CD14-positive monocyte (primary cell): ENCODE data around the gene CHD6. TPM values are rescaled to one million over a fixed set of nuclear protein-coding genes. Genes with fewer than 3 reads are reported as not detected.

Experiments
- DNase-seq, 3 donors: peaks; one replicate each; pipeline ENCODE4 v3.0.0-alpha.2; 2011 to 2022
- H2AFZ ChIP-seq: 2 replicates; pipeline ENCODE4 v1.6.0; 2012; ENCODE audit warnings: mild to moderate bottlenecking, low read depth, low read length, inconsistent platforms; ENCODE audit not compliant: insufficient read depth, poor library complexity, severe bottlenecking
- H3K27ac ChIP-seq, 2 donors: 1 replicate in 1 of 2; 2 replicates in 1 of 2; pipeline ENCODE4 v1.5.1; 2012 to 2013; ENCODE audit warnings: low read length in 2 of 2, control low read depth in 1 of 2, inconsistent platforms in 1 of 2, low read depth in 1 of 2, mild to moderate bottlenecking in 1 of 2
- H3K27me3 ChIP-seq, 2 donors: one replicate each; pipeline versions ENCODE4 v1.6.0 to v1.6.1; 2011 to 2013; ENCODE audit warnings: low read length in 2 of 2; ENCODE audit not compliant: control insufficient read depth in 2 of 2, insufficient read depth in 2 of 2
- H3K36me3 ChIP-seq, 2 donors: replicated peaks in 1 of 2; 1 replicate in 1 of 2; 2 replicates in 1 of 2; pipeline versions ENCODE4 v1.5.1 to v1.6.1; 2012 to 2013; ENCODE audit warnings: low read length in 2 of 2, control low read depth in 1 of 2, inconsistent platforms in 1 of 2, mild to moderate bottlenecking in 1 of 2; ENCODE audit not compliant: insufficient read depth in 2 of 2, control insufficient read depth in 1 of 2
- H3K4me1 ChIP-seq, 2 donors: 1 replicate in 1 of 2; 2 replicates in 1 of 2; pipeline versions ENCODE4 v1.5.1 to v1.6.1; 2012 to 2013; ENCODE audit warnings: low read length in 2 of 2, control low read depth in 1 of 2, inconsistent platforms in 1 of 2, mild to moderate bottlenecking in 1 of 2, moderate library complexity in 1 of 2; ENCODE audit not compliant: insufficient read depth in 2 of 2, control insufficient read depth in 1 of 2
- H3K4me2 ChIP-seq: replicated peaks from 2 replicates; pipeline ENCODE3; 2012; ENCODE audit warnings: low read length, moderate library complexity, mild to moderate bottlenecking; ENCODE audit not compliant: poor library complexity, severe bottlenecking; ENCODE audit errors: extremely low read depth
- H3K4me3 ChIP-seq, 3 experiments: fragments of 200-600 bp in 1 of 3; sonication (generic) in 1 of 3; replicated peaks in 1 of 3; 1 replicate in 2 of 3; 2 replicates in 1 of 3; pipeline ENCODE4 v1.5.1; 2011 to 2013; ENCODE audit warnings: low read length in 3 of 3, mild to moderate bottlenecking in 3 of 3, control low read depth in 2 of 3, low read depth in 2 of 3, inconsistent platforms in 1 of 3, moderate library complexity in 1 of 3
- H3K79me2 ChIP-seq: 2 replicates; pipeline ENCODE4 v1.6.0; 2012; ENCODE audit warnings: mild to moderate bottlenecking, control low read depth, inconsistent platforms, low read length, moderate library complexity; ENCODE audit not compliant: insufficient read depth
- H3K9ac ChIP-seq: 2 replicates; pipeline ENCODE4 v1.6.0; 2017; ENCODE audit warnings: low read length, mild to moderate bottlenecking; ENCODE audit not compliant: insufficient read depth, poor library complexity, severe bottlenecking
- H3K9me3 ChIP-seq, 2 donors: replicated peaks in 1 of 2; 1 replicate in 1 of 2; 2 replicates in 1 of 2; pipeline versions ENCODE4 v1.5.1 to v1.6.1; 2012 to 2013; ENCODE audit warnings: low read length in 2 of 2, control low read depth in 1 of 2; ENCODE audit not compliant: control insufficient read depth in 1 of 2, insufficient read depth in 1 of 2
- H4K20me1 ChIP-seq: 2 replicates; pipeline ENCODE4 v1.6.0; 2012; ENCODE audit warnings: mild to moderate bottlenecking, low read length, control low read depth, moderate library complexity; ENCODE audit not compliant: insufficient read depth
- H3K27ac Mint-ChIP-seq, 7 donors: one replicate each; pipeline ENCODE4 v1.8.0; 2020; ENCODE audit warnings: mild to moderate bottlenecking in 7 of 7, mixed read lengths in 7 of 7, moderate library complexity in 6 of 7, inconsistent platforms in 2 of 7
- H3K27me3 Mint-ChIP-seq, 3 donors: one replicate each; pipeline ENCODE4 v1.8.0; 2021 to 2022; ENCODE audit warnings: low read depth in 3 of 3, mild to moderate bottlenecking in 3 of 3, mixed read lengths in 3 of 3, moderate library complexity in 3 of 3, inconsistent platforms in 1 of 3
- H3K36me3 Mint-ChIP-seq, 2 donors: one replicate each; pipeline ENCODE4 v1.8.0; 2020; ENCODE audit warnings: mixed read lengths in 2 of 2, inconsistent platforms in 1 of 2, mild to moderate bottlenecking in 1 of 2
- H3K4me1 Mint-ChIP-seq: one replicate; pipeline ENCODE4 v1.8.0; 2020; ENCODE audit warnings: mild to moderate bottlenecking, mixed read lengths
- H3K4me3 Mint-ChIP-seq, 2 donors: one replicate each; pipeline ENCODE4 v1.8.0; 2020; ENCODE audit warnings: mild to moderate bottlenecking in 2 of 2, mixed read lengths in 2 of 2, moderate library complexity in 1 of 2
- H3K9me3 Mint-ChIP-seq, 7 donors: one replicate each; pipeline ENCODE4 v1.8.0; 2020 to 2022; ENCODE audit warnings: mixed read lengths in 7 of 7, mild to moderate bottlenecking in 6 of 7, moderate library complexity in 6 of 7, inconsistent platforms in 2 of 7
- CTCF ChIP-seq: fragments of 200-600 bp; IDR thresholded peaks from one replicate; pipeline ENCODE4 v1.8.0; 2022; ENCODE audit warnings: antibody characterized with exemption, mild to moderate bottlenecking
- WGBS: methylation state at CpG from one replicate; pipeline ENCODE4 v1.1.5; 2013; ENCODE audit warnings: missing lambda C conversion rate; ENCODE audit not compliant: insufficient coverage; 5-methylcytosine and 5-hydroxymethylcytosine counted together
- intact Hi-C, 2 donors: fragments of 100-400 bp; cut with micrococcal nuclease; formaldehyde crosslinking; loops; one replicate each; pipeline versions ENCODE4 v1.15.0 to v1.15.1; 2023
- polyA plus RNA-seq, 3 donors: library from polyadenylated mRNA; depleted of rRNA in 1 of 3; unstranded in 2 of 3; stranded (reverse) in 1 of 3; fragments of 300-500 nt in 2 of 3; fragments of >200 nt in 1 of 3; fragmentation: Illumina TruSeq in 2 of 3; gene quantifications; 1 replicate in 2 of 3; 2 replicates in 1 of 3; pipeline ENCODE4 v1.2.3, GENCODE V29; 2012 to 2021

The CHD6 gene
- polyA plus RNA-seq, 3 donors, result 12.9 to 19.6 (median 13.0) TPM

DNA sequence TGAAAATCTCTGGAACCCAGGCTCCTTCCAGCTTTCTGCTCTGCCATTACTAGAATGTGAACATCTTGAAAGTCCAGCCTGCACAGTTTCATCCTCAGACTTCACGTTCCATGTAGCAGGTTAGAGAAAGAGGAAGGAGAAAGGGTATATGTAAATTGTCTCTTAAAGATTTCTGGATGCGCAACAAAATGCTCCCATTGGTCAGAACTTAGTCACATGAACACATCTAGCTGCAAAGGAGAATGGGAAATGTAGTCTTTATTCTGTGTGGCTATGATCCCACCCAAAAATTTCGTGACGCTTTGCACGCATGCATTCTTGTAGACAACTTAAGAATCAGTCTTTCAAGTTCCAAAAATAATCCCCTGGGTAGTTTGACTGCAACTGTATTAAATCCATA is 46.4 kb upstream of the CHD6 start:
- intact Hi-C loops, result no loop called here
- Mint-ChIP-seq H3K9me3 (peaks cover 0 to 4% (median 0%) of the 10 kb centered on the region in 7 donors), H3K36me3 (no peaks in the 10 kb centered on the region), H3K27me3 (peaks cover 3 to 5% (median 3%) of the 10 kb centered on the region in 3 donors), H3K4me1 (peaks cover 6% of the 10 kb centered on the region), H3K27ac (no peak overlapping the region), H3K4me3 (no peak overlapping the region)
- Histone ChIP-seq H3K9ac (no peak overlapping the region), H3K36me3 (no peaks in the 10 kb centered on the region), H3K4me3 (no peak overlapping the region), H3K4me2 (no peak overlapping the region), H3K27ac (no peak overlapping the region), H4K20me1 (no peaks in the 10 kb centered on the region), H3K79me2 (no peaks in the 10 kb centered on the region), H3K4me1 (peaks cover 0 to 1% of the 10 kb centered on the region in 2 donors), H2AFZ (no peak overlapping the region), H3K27me3 (peaks cover 3% of the 10 kb centered on the region in 2 donors), H3K9me3 (no peaks in the 10 kb centered on the region)
- WGBS, result 21% methylated on average over 2 of the region's 5 CpGs
- DNase-seq, result peak; percentile 3 to 36 (median 11)
- no peak for TF ChIP-seq CTCF

DNA sequence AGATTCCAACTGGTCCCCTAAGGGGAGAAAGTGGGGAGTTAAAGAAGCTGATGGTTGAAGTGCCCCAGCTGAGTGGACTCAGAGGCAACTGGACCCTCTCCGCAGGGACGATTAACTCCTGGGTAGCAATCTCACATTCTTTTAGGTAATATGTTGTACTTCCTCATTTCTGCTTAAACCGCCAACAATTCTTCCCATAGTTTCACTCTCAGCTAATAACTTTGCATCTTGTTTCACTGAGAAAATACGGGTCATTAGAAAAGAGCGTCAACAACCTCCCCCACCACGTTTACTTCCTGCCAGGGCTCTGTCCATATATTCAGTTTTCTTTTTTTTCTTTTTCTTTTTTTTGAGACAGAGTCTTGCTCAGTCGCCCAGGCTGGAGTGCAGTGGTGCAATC is 39.5 kb upstream of the CHD6 start:
- H3K36me3 Mint-ChIP-seq, result no peaks in the 10 kb centered on the region
- Histone ChIP-seq H3K27ac (no peak overlapping the region), H3K9me3 (no peaks in the 10 kb centered on the region), H3K27me3 (peaks cover 3% of the 10 kb centered on the region in 2 donors), H3K9ac (no peak overlapping the region), H3K4me1 (peaks cover 5 to 6% of the 10 kb centered on the region in 2 donors), H3K36me3 (no peaks in the 10 kb centered on the region), H2AFZ (peak overlapping the region; percentile 24), H3K79me2 (no peaks in the 10 kb centered on the region), H3K4me2 (peak overlapping the region; percentile 66), H3K4me3 (peak overlapping the region; percentile 32 to 70 (median 64)), H4K20me1 (no peaks in the 10 kb centered on the region)
- H3K4me3 Mint-ChIP-seq, result peak overlapping the region; percentile 71 to 93
- TF ChIP-seq CTCF, result no peak
- DNase-seq, result peak; percentile 12 to 29 (median 23)
- 13% methylated on average over 4 of the region's 7 CpGs for WGBS
- intact Hi-C loops, result no loop called here
- peaks cover 5 to 9% (median 5%) of the 10 kb centered on the region in 3 donors for H3K27me3 Mint-ChIP-seq
- H3K4me1 Mint-ChIP-seq, result peaks cover 7% of the 10 kb centered on the region
- H3K9me3 Mint-ChIP-seq, result peaks cover 0 to 1% (median 0%) of the 10 kb centered on the region in 7 donors
- H3K27ac Mint-ChIP-seq, result peak overlapping the region in 5 of 7 donors; percentile 36 to 62 (median 40)
